Spinal cord (tissue), 10 donors: ENCODE results near the gene VSTM2L. TPM values are rescaled to one million over a fixed set of nuclear protein-coding genes. Genes with fewer than 3 reads are reported as not detected.

Source experiments
- DNase-seq, 6 donors: peaks; one replicate each; pipeline versions ENCODE4 v3.0.0 to v3.0.0-alpha.2; 2013 to 2015; ENCODE audit warnings: low spot score in 6 of 6, low read depth in 4 of 6
- H3K27ac ChIP-seq: one replicate; pipeline ENCODE4 v1.5.1; 2013; ENCODE audit warnings: low read depth, low read length, control low read depth
- H3K27me3 ChIP-seq: one replicate; pipeline ENCODE4 v1.6.1; 2013; ENCODE audit warnings: low read length; ENCODE audit not compliant: control insufficient read depth, insufficient read depth
- H3K36me3 ChIP-seq: one replicate; pipeline ENCODE4 v1.6.1; 2013; ENCODE audit warnings: low read length; ENCODE audit not compliant: control insufficient read depth, insufficient read depth
- H3K4me1 ChIP-seq: one replicate; pipeline ENCODE4 v1.6.1; 2013; ENCODE audit warnings: low read length; ENCODE audit not compliant: control insufficient read depth, insufficient read depth
- H3K4me3 ChIP-seq: one replicate; pipeline ENCODE4 v1.5.1; 2013; ENCODE audit warnings: low read depth, low read length, control low read depth
- H3K9me3 ChIP-seq: one replicate; pipeline ENCODE4 v1.6.1; 2013; ENCODE audit warnings: low read length; ENCODE audit not compliant: control insufficient read depth, insufficient read depth
- WGBS: methylation state at CpG from one replicate; pipeline ENCODE4 v1.1.5; 2013; ENCODE audit warnings: missing lambda C conversion rate; ENCODE audit not compliant: insufficient coverage; 5-methylcytosine and 5-hydroxymethylcytosine counted together
- polyA plus RNA-seq, 2 donors: library from polyadenylated mRNA; unstranded; fragments of 120-200 nt; gene quantifications; one replicate each; pipeline ENCODE4 v1.2.1, GENCODE V29; 2013; ENCODE audit not compliant: insufficient read length in 2 of 2
- total RNA-seq, 2 donors: library from RNA; depleted of rRNA in 1 of 2; stranded (reverse); fragments of 120-200 nt in 1 of 2; fragments of >200 nt in 1 of 2; gene quantifications; one replicate each; pipeline versions ENCODE4 v1.2.3 to v1.2.4, GENCODE V29; 2013 to 2014
- donor health status: healthy.

VSTM2L gene
- total and polyA plus RNA-seq, 4 donors = 32.2 to 293 (median 144) TPM

- Histone ChIP-seq H3K9me3 (no peaks in the 10 kb centered on the region), H3K4me3 (no peak overlapping the region), H3K27ac (no peak overlapping the region), H3K36me3 (peaks cover 7% of the 10 kb centered on the region), H3K27me3 (no peaks in the 10 kb centered on the region), H3K4me1 (peaks cover 34% of the 10 kb centered on the region)
- WGBS = 47% methylated on average over 5 of the region's 7 CpGs
- peak in 1 of 6 donors; percentile 65 for DNase-seq
These were observed 86.8 kb downstream of the VSTM2L start for GRCh38 chr20:37989601-37990295.

- Histone ChIP-seq H3K27ac (no peak overlapping the region), H3K9me3 (no peaks in the 10 kb centered on the region), H3K36me3 (peaks cover 13% of the 10 kb centered on the region), H3K4me3 (no peak overlapping the region), H3K27me3 (no peaks in the 10 kb centered on the region), H3K4me1 (peaks cover 34% of the 10 kb centered on the region)
- peak in 1 of 6 donors; percentile 44 for DNase-seq
- 76% methylated on average over 10 of the region's 10 CpGs for WGBS
These were observed 87.7 kb downstream of the VSTM2L start for GRCh38 chr20:37990571-37991151.

- peak in 1 of 6 donors; percentile 71 for DNase-seq
- WGBS = 44% methylated on average over 3 of the region's 4 CpGs
- Histone ChIP-seq H3K27ac (no peak overlapping the region), H3K9me3 (no peaks in the 10 kb centered on the region), H3K4me3 (no peak overlapping the region), H3K36me3 (peaks cover 18% of the 10 kb centered on the region), H3K27me3 (no peaks in the 10 kb centered on the region), H3K4me1 (peaks cover 34% of the 10 kb centered on the region)
These were observed 88.4 kb downstream of the VSTM2L start for GRCh38 chr20:37991157-37991866.

GRCh38 chr20:37991908-37992307 lies 89.0 kb downstream of the VSTM2L start:
- peaks cover 33% of the 10 kb centered on the region for H3K4me1 ChIP-seq
- DNase-seq = no peak
- H3K36me3 ChIP-seq = peaks cover 24% of the 10 kb centered on the region
- no peaks in the 10 kb centered on the region for H3K9me3 ChIP-seq
- no CpG with 5 or more reads among the region's 4 CpGs for WGBS
- H3K27ac ChIP-seq = no peak overlapping the region
- no peaks in the 10 kb centered on the region for H3K27me3 ChIP-seq
- no peak overlapping the region for H3K4me3 ChIP-seq

GRCh38 chr20:37992802-37993409 lies 90.0 kb downstream of the VSTM2L start:
- no peaks in the 10 kb centered on the region for H3K27me3 ChIP-seq
- 39% methylated on average over 4 of the region's 5 CpGs for WGBS
- peak in 2 of 6 donors; percentile 57 to 75 for DNase-seq
- H3K9me3 ChIP-seq = no peaks in the 10 kb centered on the region
- H3K4me1 ChIP-seq = peaks cover 24% of the 10 kb centered on the region
- H3K4me3 ChIP-seq = no peak overlapping the region
- peaks cover 24% of the 10 kb centered on the region for H3K36me3 ChIP-seq
- H3K27ac ChIP-seq = no peak overlapping the region

GRCh38 chr20:37994512-37994911 lies 91.6 kb downstream of the VSTM2L start:
- Histone ChIP-seq H3K36me3 (peaks cover 32% of the 10 kb centered on the region), H3K27me3 (no peaks in the 10 kb centered on the region), H3K27ac (no peak overlapping the region), H3K9me3 (no peaks in the 10 kb centered on the region), H3K4me3 (no peak overlapping the region), H3K4me1 (peaks cover 17% of the 10 kb centered on the region)
- WGBS = 80% methylated on average over 4 of the region's 4 CpGs
- DNase-seq = no peak

Other genes starting within 250 kb of the VSTM2L start
- gene CTNNBL1, start 209.1 kb upstream of the VSTM2L start, total RNA-seq = 10 to 100 TPM; 27.7 to 35.5 TPM
- gene CTNNBL1, start 209.1 kb upstream of the VSTM2L start, polyA plus RNA-seq = 10 to 100 TPM; 40.8 to 41.9 TPM
- 10 to 100 TPM; 22.9 to 25.9 TPM for gene TTI1, start 130.3 kb downstream of the VSTM2L start, total RNA-seq
- gene TTI1, start 130.3 kb downstream of the VSTM2L start, polyA plus RNA-seq = 10 to 100 TPM; 20.6 to 21.8 TPM
- 10 to 100 TPM; 29.5 to 32.6 TPM for gene RPRD1B, start 130.6 kb downstream of the VSTM2L start, total RNA-seq
- 10 to 100 TPM; 25.4 to 25.7 TPM for gene RPRD1B, start 130.6 kb downstream of the VSTM2L start, polyA plus RNA-seq